Adrenal gland (tissue), 19 donors: ENCODE measurements around the gene GIMAP1. TPM values are rescaled to one million over a fixed set of nuclear protein-coding genes. Genes with fewer than 3 reads are reported as not detected.
"Not testable (repeated sequence)": the region's sequence is repeated elsewhere in the genome, so short reads cannot be mapped to it uniquely, and the experiment has no call there.

Experiments
- DNase-seq, 7 donors: peaks; one replicate each; pipeline ENCODE4 v3.0.0-alpha.2; 2019 to 2020
- H3K27ac ChIP-seq, 5 donors: fragments of 200-600 bp; sonication (generic) in 4 of 5; 1 replicate in 3 of 5; 2 replicates in 2 of 5; pipeline versions ENCODE4 v1.5.1 to v1.8.0; 2016 to 2020; ENCODE audit warnings: mild to moderate bottlenecking in 1 of 5
- H3K27me3 ChIP-seq: fragments of 200-600 bp; 2 replicates; pipeline ENCODE4 v1.8.0; 2021
- H3K36me3 ChIP-seq, 2 donors: fragments of 200-600 bp; replicated peaks in 1 of 2; 1 replicate in 1 of 2; 2 replicates in 1 of 2; pipeline versions ENCODE4 v1.5.1 to v1.8.0; 2018 to 2022
- H3K4me1 ChIP-seq, 2 donors: fragments of 200-600 bp; replicated peaks in 1 of 2; 1 replicate in 1 of 2; 2 replicates in 1 of 2; pipeline versions ENCODE4 v1.5.1 to v1.8.0; 2018 to 2021
- H3K4me3 ChIP-seq, 4 donors: fragments of 200-600 bp; sonication (generic) in 3 of 4; one replicate each; pipeline ENCODE4 v1.5.1; 2016 to 2018
- H3K9me3 ChIP-seq, 3 donors: fragments of 200-600 bp; sonication (generic) in 1 of 3; replicated peaks in 1 of 3; 1 replicate in 2 of 3; 2 replicates in 1 of 3; pipeline versions ENCODE4 v1.5.1 to v1.8.0; 2016 to 2021
- POLR2A ChIP-seq, 2 donors: fragments of 450-650 bp; IDR thresholded peaks; one replicate each; pipeline ENCODE4 v1.6.1; 2017; ENCODE audit warnings: antibody characterized with exemption in 2 of 2, mild to moderate bottlenecking in 2 of 2, moderate library complexity in 1 of 2
- WGBS, 4 donors: extraction: QIAGEN DNeasy Blood & Tissue Kit in 2 of 4; methylation state at CpG; one replicate each; pipeline versions ENCODE4 v1.1.5 to v1.1.7; 2013 to 2017; 5-methylcytosine and 5-hydroxymethylcytosine counted together
- intact Hi-C, 2 donors: fragments of 100-400 bp; cut with DNase I; formaldehyde crosslinking; loops; one replicate each; pipeline versions ENCODE4 v1.14.1 to v1.15.0; 2022 to 2023
- long read RNA-seq, 10 donors: library from polyadenylated mRNA in 3 of 10; unstranded in 2 of 10; stranded (forward) in 1 of 10; transcript quantifications; one replicate each; pipeline ENCODE4 v2.0.0 and lab custom pipeline, GENCODE V29; 2021 to 2026
- polyA plus RNA-seq, 3 donors: library from polyadenylated mRNA; stranded (reverse); fragments of 200-250 nt in 2 of 3; fragments of 350-450 nt in 1 of 3; fragmentation: Illumina TruSeq in 1 of 3; extraction: RNeasy Lipid Tissue Mini Kit (QIAGEN cat#74804) in 1 of 3; gene quantifications; one replicate each; pipeline ENCODE4 v1.2.3, GENCODE V29; 2013 to 2014
- total RNA-seq, 9 donors: library from RNA; depleted of rRNA in 4 of 9; stranded (reverse); fragments of >200 nt in 4 of 9; fragments of 120-200 nt in 1 of 9; fragmentation: NEBNext Ultra II Directional in 1 of 9; extraction: Animal tissue kit (Norgen Biotek cat#: 25700) in 1 of 9; gene quantifications; one replicate each; pipeline versions ENCODE4 v1.1.0 to v1.2.4, GENCODE V29; 2013 to 2023
- TF ChIP-seq, protein P1 (sequence below), 6 experiments: fragments of 450-650 bp in 4 of 6; fragments of 200-600 bp in 2 of 6; sonication (generic) in 1 of 6; IDR thresholded peaks; 1 replicate in 5 of 6; 2 replicates in 1 of 6; pipeline versions ENCODE4 v1.5.1 to v1.8.0; 2016 to 2021; ENCODE audit warnings: antibody characterized with exemption in 6 of 6, mild to moderate bottlenecking in 2 of 6, moderate library complexity in 1 of 6
- donor health status: healthy with polysubstance abuse.
- donor health status: Bipolar disorder and iron deficiency.
- donor health status: DM: yes; HTN: yes; CAD: no.
- donor health status: DM: no; HTN: no; CAD: no.
- donor health status: DM: no; HTN: no; CAD: no.
- donor health status: DM: yes; HTN: yes; CAD: no.

The GIMAP1 gene
- total RNA-seq (10 to 100 TPM in 1 of 9 donors, 1 to 10 TPM in 8; 1.6 to 11.2 (median 6.6) TPM), polyA plus RNA-seq (1 to 10 TPM; 1.5 to 4.7 (median 4.2) TPM)
- long read RNA-seq, donor 1, result 0 reads
- long read RNA-seq, donor 2, result 0 reads
- long read RNA-seq, donor 3, full-length matches to known transcripts, result 3 of 3 reads
- long read RNA-seq, donor 3, partial matches to known transcripts, result 0 of 3 reads
- long read RNA-seq, donor 3, other reads (novel, unspliced or antisense), result 0 of 3 reads
- long read RNA-seq, donor 4, full-length matches to known transcripts, result 9 of 9 reads
- long read RNA-seq, donor 4, partial matches to known transcripts, result 0 of 9 reads
- long read RNA-seq, donor 4, other reads (novel, unspliced or antisense), result 0 of 9 reads
- long read RNA-seq, donor 5, full-length matches to known transcripts, result 17 of 17 reads
- long read RNA-seq, donor 5, partial matches to known transcripts, result 0 of 17 reads
- long read RNA-seq, donor 5, other reads (novel, unspliced or antisense), result 0 of 17 reads
- long read RNA-seq, donor 6, full-length matches to known transcripts, result 7 of 7 reads
- long read RNA-seq, donor 6, partial matches to known transcripts, result 0 of 7 reads
- long read RNA-seq, donor 6, other reads (novel, unspliced or antisense), result 0 of 7 reads
- long read RNA-seq, donor 7, full-length matches to known transcripts, result 1 of 1 reads
- long read RNA-seq, donor 7, partial matches to known transcripts, result 0 of 1 reads
- long read RNA-seq, donor 7, other reads (novel, unspliced or antisense), result 0 of 1 reads
- long read RNA-seq, donor 8, full-length matches to known transcripts, result 3 of 3 reads
- long read RNA-seq, donor 8, partial matches to known transcripts, result 0 of 3 reads
- long read RNA-seq, donor 8, other reads (novel, unspliced or antisense), result 0 of 3 reads
- long read RNA-seq, donor 9, result 0 reads
- long read RNA-seq, donor 10, result 0 reads

DNA sequence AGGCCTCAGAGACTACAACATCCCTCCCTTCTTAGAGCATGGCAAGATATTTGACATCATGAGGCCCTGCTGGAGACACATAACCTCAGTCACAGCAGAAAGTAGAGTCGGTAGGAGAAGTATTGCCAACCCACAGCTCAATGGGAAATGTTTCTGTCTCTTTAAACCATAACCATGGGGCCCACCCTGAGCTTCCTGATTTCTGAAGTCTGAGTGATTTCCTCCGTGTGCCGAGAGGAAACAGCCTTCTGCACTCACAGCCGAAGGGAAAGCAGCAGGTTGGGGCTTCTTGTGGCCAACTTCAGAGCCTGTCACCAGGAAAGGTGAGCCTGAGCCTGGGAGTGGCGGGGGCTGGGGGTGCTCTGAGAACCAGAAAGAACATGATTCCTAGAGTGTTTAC is at the start of gene GIMAP1:
Gene GIMAP1 (plus strand): TSS at position 246 of the 400 bp plus-strand sequence. CDS start 2,435 bp downstream, outside the sequence.
- Histone ChIP-seq H3K27me3 (no peaks in the 10 kb centered on the region), H3K36me3 (no peaks in the 10 kb centered on the region), H3K4me3 (peak within 1 kb of the TSS in 2 of 4 donors; percentile 16 to 45), H3K9me3 (no peaks in the 10 kb centered on the region), H3K27ac (peak within 1 kb of the TSS in 4 of 5 donors; percentile 13 to 82 (median 44)), H3K4me1 (no peaks in the 10 kb centered on the region)
- DNase-seq, result peak in 5 of 7 donors; percentile 38 to 72 (median 45)
- intact Hi-C loops, result no loop called here
- WGBS, 4 donors, result 11 to 40% (median 31%) methylated on average over 5 of the region's 5 CpGs
- peak in 1 of 2 donors; percentile 25 for TF ChIP-seq POLR2A (IDR thresholded peaks at IDR 0.05)
- TF ChIP-seq, protein P1, sequence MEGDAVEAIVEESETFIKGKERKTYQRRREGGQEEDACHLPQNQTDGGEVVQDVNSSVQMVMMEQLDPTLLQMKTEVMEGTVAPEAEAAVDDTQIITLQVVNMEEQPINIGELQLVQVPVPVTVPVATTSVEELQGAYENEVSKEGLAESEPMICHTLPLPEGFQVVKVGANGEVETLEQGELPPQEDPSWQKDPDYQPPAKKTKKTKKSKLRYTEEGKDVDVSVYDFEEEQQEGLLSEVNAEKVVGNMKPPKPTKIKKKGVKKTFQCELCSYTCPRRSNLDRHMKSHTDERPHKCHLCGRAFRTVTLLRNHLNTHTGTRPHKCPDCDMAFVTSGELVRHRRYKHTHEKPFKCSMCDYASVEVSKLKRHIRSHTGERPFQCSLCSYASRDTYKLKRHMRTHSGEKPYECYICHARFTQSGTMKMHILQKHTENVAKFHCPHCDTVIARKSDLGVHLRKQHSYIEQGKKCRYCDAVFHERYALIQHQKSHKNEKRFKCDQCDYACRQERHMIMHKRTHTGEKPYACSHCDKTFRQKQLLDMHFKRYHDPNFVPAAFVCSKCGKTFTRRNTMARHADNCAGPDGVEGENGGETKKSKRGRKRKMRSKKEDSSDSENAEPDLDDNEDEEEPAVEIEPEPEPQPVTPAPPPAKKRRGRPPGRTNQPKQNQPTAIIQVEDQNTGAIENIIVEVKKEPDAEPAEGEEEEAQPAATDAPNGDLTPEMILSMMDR (IDR thresholded peaks at IDR 0.05), result no peak

DNA sequence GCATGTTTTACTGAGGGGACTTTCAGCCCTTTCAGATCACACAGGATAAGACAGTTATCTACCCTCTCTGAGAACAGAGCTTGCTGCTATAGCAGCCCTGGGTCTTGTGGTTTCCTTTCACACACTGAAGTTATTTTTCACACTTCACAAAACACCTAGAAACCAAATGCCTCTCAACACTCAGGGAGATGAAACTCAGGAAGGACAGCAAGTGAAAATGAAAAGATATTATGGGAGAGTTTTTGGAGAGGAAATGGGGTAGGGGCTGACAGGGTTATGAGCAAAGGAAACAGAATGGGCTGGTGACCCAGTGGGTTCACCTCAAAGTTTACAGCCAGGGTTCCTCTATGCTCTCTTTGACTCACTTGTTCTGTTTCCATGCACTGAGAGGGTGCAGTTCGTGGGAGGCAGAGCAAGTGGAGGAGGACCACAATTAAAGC is 47.9 kb upstream of the GIMAP1 start:
- no peak overlapping the region for H3K4me3 ChIP-seq
- H3K4me1 ChIP-seq, result no peaks in the 10 kb centered on the region
- H3K36me3 ChIP-seq, result no peaks in the 10 kb centered on the region
- intact Hi-C loops, result no loop called here
- no peak for DNase-seq
- no peak overlapping the region for H3K27ac ChIP-seq
- 30 to 74% (median 58%) methylated on average over 1 of the region's 1 CpG for WGBS, 4 donors
- H3K27me3 ChIP-seq, result no peaks in the 10 kb centered on the region
- TF ChIP-seq POLR2A (IDR thresholded peaks at IDR 0.05), result no peak
- TF ChIP-seq, protein P1 (IDR thresholded peaks at IDR 0.05), result no peak
- no peaks in the 10 kb centered on the region for H3K9me3 ChIP-seq

DNA sequence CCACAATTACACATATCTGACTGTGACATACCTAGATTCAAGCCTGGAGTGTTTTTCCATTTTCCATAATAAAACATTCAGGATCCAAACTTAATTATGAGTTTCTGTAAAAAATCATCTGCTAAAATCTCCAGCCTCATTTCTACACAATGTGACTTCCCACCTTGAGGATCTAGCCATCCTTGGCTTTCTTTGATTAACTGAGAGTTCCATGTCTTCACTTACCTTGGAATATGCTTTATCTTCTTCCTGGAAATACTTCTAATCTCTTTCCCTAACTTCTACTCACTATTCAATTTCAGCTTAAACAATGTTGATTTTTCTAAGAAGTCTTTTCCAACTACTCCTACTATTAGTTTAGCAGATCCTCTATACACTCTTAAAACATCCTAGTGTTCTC is 47.4 kb upstream of the GIMAP1 start:
- TF ChIP-seq POLR2A (IDR thresholded peaks at IDR 0.05), result no peak
- TF ChIP-seq, protein P1 (IDR thresholded peaks at IDR 0.05), result no peak
- Histone ChIP-seq H3K36me3 (no peaks in the 10 kb centered on the region), H3K4me3 (no peak overlapping the region), H3K27me3 (no peaks in the 10 kb centered on the region), H3K4me1 (no peaks in the 10 kb centered on the region), H3K27ac (no peak overlapping the region), H3K9me3 (no peaks in the 10 kb centered on the region)
- no peak for DNase-seq
- intact Hi-C loops, result no loop called here

DNA sequence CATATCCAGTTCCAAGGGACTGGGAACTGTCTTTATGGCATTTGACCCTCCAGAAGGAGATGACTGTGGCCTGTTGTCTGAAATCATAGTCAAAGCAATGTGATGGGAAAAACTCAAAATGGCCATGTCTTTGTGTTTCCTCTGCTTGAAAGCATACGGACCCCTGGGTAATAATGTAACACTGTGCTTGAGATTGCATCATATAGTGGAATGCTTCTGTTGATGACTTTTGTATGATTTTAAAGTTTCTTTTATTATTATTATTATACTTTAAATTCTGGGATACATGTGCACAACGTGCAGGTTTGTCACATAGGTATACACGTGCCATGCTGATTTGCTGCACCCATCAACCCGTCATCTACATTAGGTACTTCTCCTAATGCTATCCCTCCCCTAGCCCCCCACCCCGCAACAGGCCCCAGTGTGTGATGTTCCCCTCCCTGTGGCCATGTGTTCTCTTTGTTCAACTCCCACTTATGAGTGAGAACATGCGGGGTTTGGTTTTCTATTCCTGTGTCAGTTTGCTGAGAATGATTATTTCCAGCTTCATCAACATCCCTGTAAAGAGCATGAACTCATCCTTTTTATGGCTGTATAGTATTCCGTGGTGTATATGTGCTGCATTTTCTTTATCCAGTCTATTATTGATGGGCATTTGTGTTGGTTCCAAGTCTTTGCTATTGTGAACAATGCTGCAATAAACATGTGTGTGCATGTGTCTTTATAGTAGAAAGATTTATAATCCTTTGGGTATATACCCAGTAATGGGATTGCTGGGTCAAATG is 44.4 kb upstream of the GIMAP1 start:
- intact Hi-C loops, H3K27ac ChIP-seq, H3K4me1 ChIP-seq, DNase-seq, H3K9me3 ChIP-seq, H3K27me3 ChIP-seq, H3K36me3 ChIP-seq, H3K4me3 ChIP-seq: not testable (repeated sequence)
- WGBS, 4 donors, result 75 to 80% (median 79%) methylated on average over 7 of the region's 7 CpGs
